Mesothelial cell of epicardium (in vitro differentiated cells): ENCODE measurements around the gene C10orf71. TPM values are rescaled to one million over a fixed set of nuclear protein-coding genes. Genes with fewer than 3 reads are reported as not detected.

Source experiments
- DNase-seq, 2 experiments: peaks; one replicate each; pipeline ENCODE4 v3.0.0; 2021; ENCODE audit warnings: low spot score in 2 of 2; ENCODE audit not compliant: unreplicated experiment in 2 of 2
- H3K27ac Mint-ChIP-seq: 2 replicates; pipeline ENCODE4 v1.8.0; 2021; ENCODE audit warnings: mixed read lengths
- H3K27me3 Mint-ChIP-seq: 2 replicates; pipeline ENCODE4 v1.8.0; 2021; ENCODE audit warnings: low read depth, mixed read lengths
- H3K36me3 Mint-ChIP-seq: 2 replicates; pipeline ENCODE4 v1.8.0; 2021; ENCODE audit warnings: mixed read lengths
- H3K4me1 Mint-ChIP-seq: 2 replicates; pipeline ENCODE4 v1.8.0; 2021; ENCODE audit warnings: mixed read lengths
- H3K4me3 Mint-ChIP-seq: 2 replicates; pipeline ENCODE4 v1.8.0; 2021; ENCODE audit warnings: mild to moderate bottlenecking, moderate library complexity, mixed read lengths
- H3K9me3 Mint-ChIP-seq: 2 replicates; pipeline ENCODE4 v1.8.0; 2021; ENCODE audit warnings: mixed read lengths
- CTCF ChIP-seq: fragments of 200-600 bp; sonication (generic); IDR thresholded peaks from one replicate; pipeline ENCODE4 v1.5.0; 2021; ENCODE audit warnings: antibody characterized with exemption; ENCODE audit not compliant: unreplicated experiment
- total RNA-seq: library from RNA; stranded (reverse); gene quantifications from 3 replicates; pipeline ENCODE4 v1.2.1, GENCODE V29; 2021

The C10orf71 gene
- total RNA-seq, 1 donor from 2014 or later = not detected

DNA sequence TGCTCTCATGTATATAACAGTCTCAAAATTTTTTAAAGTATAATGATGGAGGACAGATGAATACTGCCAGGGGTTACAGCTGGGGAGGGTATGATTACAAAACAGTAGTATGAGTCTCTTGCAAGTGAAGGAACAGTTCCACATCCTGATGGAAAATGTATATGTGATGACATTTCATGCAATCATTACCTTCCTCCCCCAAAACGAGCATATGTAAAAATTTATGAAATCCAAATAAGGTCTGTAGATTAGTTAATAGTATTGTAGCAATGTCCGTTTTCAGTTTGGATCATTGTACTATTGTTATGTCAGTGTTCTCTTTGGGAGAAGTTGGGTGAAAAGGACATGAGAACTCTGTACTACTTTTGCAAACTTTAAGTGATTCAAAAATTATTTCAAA is 58.9 kb downstream of the C10orf71 start:
- Mint-ChIP-seq H3K9me3 (peaks cover 6% of the 10 kb centered on the region), H3K27ac (no peak overlapping the region), H3K36me3 (no peaks in the 10 kb centered on the region), H3K4me1 (no peaks in the 10 kb centered on the region), H3K27me3 (peaks cover 19% of the 10 kb centered on the region), H3K4me3 (no peak overlapping the region)
- no peak for DNase-seq
- no peak for TF ChIP-seq CTCF

GRCh38 chr10:49359349-49360270 is 60.6 kb downstream of the C10orf71 start:
- Mint-ChIP-seq H3K4me3 (no peak overlapping the region), H3K27me3 (peaks cover 28% of the 10 kb centered on the region), H3K27ac (no peak overlapping the region), H3K4me1 (no peaks in the 10 kb centered on the region), H3K36me3 (no peaks in the 10 kb centered on the region), H3K9me3 (peaks cover 6% of the 10 kb centered on the region)
- DNase-seq = no peak
- no peak for TF ChIP-seq CTCF

GRCh38 chr10:49360271-49361177 is 61.6 kb downstream of the C10orf71 start:
- Mint-ChIP-seq H3K4me3 (no peak overlapping the region), H3K27me3 (peaks cover 34% of the 10 kb centered on the region), H3K36me3 (no peaks in the 10 kb centered on the region), H3K9me3 (peaks cover 6% of the 10 kb centered on the region), H3K4me1 (no peaks in the 10 kb centered on the region), H3K27ac (no peak overlapping the region)
- DNase-seq = no peak
- TF ChIP-seq CTCF = no peak

DNA sequence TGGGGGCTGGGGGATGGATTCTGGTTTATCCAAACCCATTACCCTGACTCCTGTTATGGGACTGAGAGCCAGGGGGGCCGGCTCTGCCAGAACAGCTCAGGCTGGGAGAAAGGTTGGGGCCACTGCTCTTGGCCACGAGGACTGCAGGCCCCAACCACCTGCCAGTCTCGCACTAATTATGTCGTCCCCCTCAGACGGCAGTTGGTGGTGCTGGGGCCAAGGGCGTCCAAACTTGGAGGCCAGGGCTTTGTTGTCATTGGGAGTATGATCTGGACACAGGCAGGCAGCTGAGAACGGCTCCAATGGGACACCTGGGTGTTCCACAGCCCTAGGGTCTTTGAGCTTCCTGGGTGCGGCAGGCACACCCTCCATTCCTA is 62.2 kb downstream of the C10orf71 start:
- H3K27me3 Mint-ChIP-seq = peaks cover 30% of the 10 kb centered on the region
- no peak overlapping the region for H3K27ac Mint-ChIP-seq
- H3K36me3 Mint-ChIP-seq = no peaks in the 10 kb centered on the region
- peaks cover 6% of the 10 kb centered on the region for H3K9me3 Mint-ChIP-seq
- H3K4me1 Mint-ChIP-seq = no peaks in the 10 kb centered on the region
- H3K4me3 Mint-ChIP-seq = no peak overlapping the region
- no peak for TF ChIP-seq CTCF
- no peak for DNase-seq

- TF ChIP-seq CTCF = no peak
- peaks cover 28% of the 10 kb centered on the region for H3K27me3 Mint-ChIP-seq
- H3K4me1 Mint-ChIP-seq = no peaks in the 10 kb centered on the region
- H3K36me3 Mint-ChIP-seq = no peaks in the 10 kb centered on the region
- no peak for DNase-seq
- no peak overlapping the region for H3K27ac Mint-ChIP-seq
- no peak overlapping the region for H3K4me3 Mint-ChIP-seq
- peaks cover 6% of the 10 kb centered on the region for H3K9me3 Mint-ChIP-seq
These were observed 63.0 kb downstream of the C10orf71 start for GRCh38 chr10:49361735-49362568.
